HCT116 (cell line): ENCODE data around the gene TMEM242. TPM values are rescaled to one million over a fixed set of nuclear protein-coding genes. Genes with fewer than 3 reads are reported as not detected.

Experiments used
- ATAC-seq: fragments of 200-7000 bp; cut with Tn5 transposase; 2 replicates; pipeline ENCODE4 v1.9.1; 2020; ENCODE audit warnings: mild to moderate bottlenecking, moderate library complexity
- BruUV-seq: library from RNA; stranded (reverse); fragments of 400-500 nt; replicated peaks from 2 replicates; lab custom pipeline; 2021; lab: Mats Ljungman, UMichigan
- CTCF ChIA-PET: fragments of 300-600 bp; sonication (Branson Sonifier 250); formaldehyde crosslinking; loops from one replicate; lab custom pipeline; 2021; ENCODE audit warnings: antibody characterized with exemption; lab: Charles Lee
- POLR2A ChIA-PET: fragments of 300-600, 350-600 bp; sonication (Branson Sonifier 250); formaldehyde crosslinking; loops from one replicate; lab custom pipeline; 2021; ENCODE audit warnings: antibody characterized with exemption; lab: Charles Lee
- RAD21 ChIA-PET, 2 experiments: fragments of 300-600 bp; sonication (Branson Sonifier 250); formaldehyde crosslinking; loops; one replicate each; lab custom pipeline; 2023; ENCODE audit warnings: low total read pairs in 2 of 2; ENCODE audit not compliant: uncharacterized antibody in 2 of 2, unreplicated experiment in 2 of 2, low non-redundant PET in 1 of 2; lab: Charles Lee
- DNase-seq: peaks from one replicate; pipeline ENCODE4 v3.0.0-alpha.2; 2010; ENCODE audit warnings: low read depth, low spot score
- H2AFZ ChIP-seq: fragments of 200-600 bp; shearing (Covaris generic), sonication (generic); 2 replicates; pipeline ENCODE4 v1.6.1; 2017; ENCODE audit warnings: low read depth, mixed run types, mixed read lengths, antibody characterized with exemption, low read length; ENCODE audit not compliant: poor library complexity, severe bottlenecking
- H3K27ac ChIP-seq: 2 replicates; pipeline ENCODE4 v1.5.1; 2012; ENCODE audit warnings: low read depth, low read length
- H3K27me3 ChIP-seq: fragments of 200-600 bp; sonication (generic); 2 replicates; pipeline ENCODE4 v1.6.1; 2016; ENCODE audit warnings: mixed run types, low read length, mixed read lengths; ENCODE audit not compliant: insufficient read depth
- H3K36me3 ChIP-seq, 2 experiments: fragments of 200-500 bp in 1 of 2; fragments of 200-600 bp in 1 of 2; sonication (Bioruptor generic) in 1 of 2; sonication (generic) in 1 of 2; 2 replicates each; pipeline versions ENCODE4 v1.5.1 to v1.6.1; 2014 to 2016; ENCODE audit warnings: low read length in 2 of 2, inconsistent platforms in 1 of 2, mixed read lengths in 1 of 2, mixed run types in 1 of 2; ENCODE audit not compliant: insufficient read depth in 2 of 2, control insufficient read depth in 1 of 2
- H3K4me1 ChIP-seq, 2 experiments: fragments of 200-600 bp in 1 of 2; sonication (generic) in 1 of 2; 2 replicates each; pipeline versions ENCODE4 v1.5.1 to v1.6.1; 2012 to 2017; ENCODE audit warnings: low read length in 2 of 2, inconsistent platforms in 1 of 2, mild to moderate bottlenecking in 1 of 2, mixed read lengths in 1 of 2, mixed run types in 1 of 2, moderate library complexity in 1 of 2; ENCODE audit not compliant: insufficient read depth in 2 of 2, control insufficient read depth in 1 of 2
- H3K4me2 ChIP-seq: fragments of 200-600 bp; sonication (generic); 2 replicates; pipeline ENCODE4 v1.6.1; 2017; ENCODE audit warnings: mixed run types, low read length, mixed read lengths
- H3K4me3 ChIP-seq, 2 experiments: fragments of 200-600 bp in 1 of 2; sonication (generic) in 1 of 2; replicated peaks in 1 of 2; 2 replicates each; pipeline ENCODE4 v1.5.1; 2011 to 2016; ENCODE audit warnings: low read length in 2 of 2, control low read depth in 1 of 2, low read depth in 1 of 2, mild to moderate bottlenecking in 1 of 2, mixed read lengths in 1 of 2, mixed run types in 1 of 2
- H3K79me2 ChIP-seq: fragments of 200-600 bp; sonication (generic); 2 replicates; pipeline ENCODE4 v1.6.1; 2017; ENCODE audit warnings: mild to moderate bottlenecking, mixed run types, low read length, moderate library complexity, mixed read lengths; ENCODE audit not compliant: insufficient read depth
- H3K9ac ChIP-seq: fragments of 200-600 bp; sonication (generic); 2 replicates; pipeline ENCODE4 v1.6.1; 2016; ENCODE audit warnings: low read length, mixed read lengths
- H3K9me2 ChIP-seq: fragments of 200-600 bp; sonication (generic), shearing (Covaris generic); 2 replicates; pipeline ENCODE4 v1.6.1; 2017; ENCODE audit warnings: mixed run types, mild to moderate bottlenecking, moderate library complexity; ENCODE audit not compliant: insufficient read depth
- H3K9me3 ChIP-seq, 2 experiments: fragments of 200-500 bp in 1 of 2; fragments of 200-600 bp in 1 of 2; sonication (Bioruptor generic) in 1 of 2; sonication (generic) in 1 of 2; 2 replicates each; pipeline ENCODE4 v1.6.1; 2014 to 2017; ENCODE audit warnings: low read length in 2 of 2, mixed read lengths in 2 of 2, inconsistent platforms in 1 of 2, low read depth in 1 of 2, mild to moderate bottlenecking in 1 of 2, mixed run types in 1 of 2, moderate library complexity in 1 of 2; ENCODE audit not compliant: control insufficient read depth in 1 of 2, insufficient read depth in 1 of 2
- H4K20me1 ChIP-seq: fragments of 200-600 bp; sonication (generic), shearing (Covaris generic); 2 replicates; pipeline ENCODE4 v1.6.1; 2017; ENCODE audit warnings: mixed run types, mild to moderate bottlenecking, moderate library complexity; ENCODE audit not compliant: insufficient read depth
- CEBPB ChIP-seq: IDR thresholded peaks from 2 replicates; pipeline ENCODE4 v1.6.1; 2012; ENCODE audit warnings: low read depth
- ZFX ChIP-seq: fragments of 450-650 bp; IDR thresholded peaks from 2 replicates; pipeline ENCODE4 v1.6.1; 2017
- intact Hi-C: fragments of 100-400 bp; cut with micrococcal nuclease; formaldehyde crosslinking; loops from 2 replicates; pipeline ENCODE4 v1.10.0; 2022
- total RNA-seq: library from RNA; stranded (reverse); gene quantifications from one replicate; pipeline ENCODE4 v1.2.1, GENCODE V29; 2021; ENCODE audit not compliant: unreplicated experiment
- TF ChIP-seq, protein P1 (sequence below): IDR thresholded peaks from 2 replicates; pipeline ENCODE4 v1.6.1; 2012
- TF ChIP-seq, protein P2 (sequence below), 3 experiments: fragments of 200-600 bp in 1 of 3; sonication (generic) in 1 of 3; IDR thresholded peaks in 2 of 3; conservative IDR thresholded peaks in 1 of 3; 2 replicates each; pipeline ENCODE4 v1.5.1; 2012 to 2017; ENCODE audit warnings: low read depth in 2 of 3, low read length in 2 of 3, antibody characterized with exemption in 1 of 3, borderline replicate concordance in 1 of 3, control low read depth in 1 of 3, mild to moderate bottlenecking in 1 of 3, mixed read lengths in 1 of 3, mixed run types in 1 of 3, moderate library complexity in 1 of 3; ENCODE audit not compliant: insufficient read depth in 1 of 3

Gene TMEM242
- total RNA-seq, 1 experiment from 2014 or later: 11.6 TPM

DNA sequence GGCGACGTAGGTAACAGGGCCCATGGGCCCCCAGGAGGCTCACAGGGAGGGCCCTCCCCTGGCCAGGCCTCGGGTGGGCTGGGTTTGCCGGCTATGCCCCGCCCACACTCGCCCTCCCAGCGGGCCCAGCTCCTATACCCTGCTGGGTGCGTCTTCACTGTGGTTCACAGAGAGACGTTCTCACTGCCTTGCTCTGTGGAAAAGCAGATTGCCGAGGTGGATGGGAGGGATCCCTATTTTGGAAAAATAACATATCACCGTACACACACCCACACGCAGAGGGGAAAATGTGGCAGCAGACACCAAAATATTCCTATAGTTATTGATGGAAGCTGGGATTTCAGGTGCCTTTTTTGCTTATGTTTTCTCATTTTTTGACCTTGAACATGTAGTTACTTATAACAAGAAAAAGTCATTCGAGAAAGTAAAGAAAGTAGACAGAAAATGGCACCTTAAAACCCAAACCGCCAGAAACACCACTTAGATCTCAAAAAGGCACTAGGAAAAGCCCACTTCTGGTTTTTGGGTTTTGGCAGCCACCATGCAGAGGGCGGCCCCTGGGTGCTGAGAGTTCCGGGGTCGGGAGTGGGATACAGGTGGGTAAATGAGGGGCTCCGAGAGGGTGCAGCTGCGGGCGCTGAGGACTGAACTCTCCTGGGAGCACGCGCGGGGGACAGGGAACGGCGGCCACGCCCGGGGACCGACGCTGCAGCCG, 49.4 kb downstream of the TMEM242 start (continued):
- TF ChIP-seq ZFX: no peak
- no peak for TF ChIP-seq CEBPB

DNA sequence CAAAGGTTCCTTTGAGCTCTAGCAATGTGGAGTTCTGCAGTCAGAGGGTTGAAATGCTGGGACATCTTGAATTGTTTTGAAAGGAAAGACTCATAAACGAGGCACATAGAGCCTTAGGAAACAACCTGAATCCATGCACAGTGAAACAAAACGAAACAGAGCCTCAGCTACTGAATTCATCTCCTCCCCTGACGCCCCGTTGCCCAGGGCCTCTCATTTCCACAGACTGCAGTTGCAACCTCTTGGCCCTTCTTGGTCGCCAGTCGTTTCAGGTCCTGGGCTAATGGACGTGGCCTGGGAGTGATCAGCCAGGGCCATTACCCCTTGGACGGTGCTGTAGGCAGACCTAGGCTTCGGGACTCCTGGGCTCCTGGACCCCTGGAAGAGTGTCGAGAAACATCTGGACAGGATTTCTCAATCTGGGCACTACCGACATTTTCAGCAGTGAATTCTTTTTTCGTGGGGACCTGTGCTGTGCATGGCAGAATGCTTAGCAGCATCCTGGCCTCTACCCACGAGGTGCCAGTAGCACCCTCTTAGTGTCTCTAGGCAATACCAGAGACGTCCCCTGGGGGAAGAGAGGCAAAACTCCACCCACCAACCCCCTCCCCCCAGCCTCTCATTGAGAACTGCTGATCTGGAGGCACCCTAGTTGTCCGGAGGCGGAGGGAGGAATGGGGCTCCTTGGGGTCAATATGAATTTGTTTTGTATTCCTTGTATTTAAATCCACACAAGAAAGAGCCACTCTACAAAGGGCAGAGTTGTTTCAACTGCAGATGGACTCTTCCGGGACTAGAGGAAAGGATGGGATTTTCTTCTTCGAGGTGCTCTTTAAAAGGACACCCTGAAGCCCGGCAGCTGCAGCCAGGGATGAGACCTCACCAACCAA, 50.2 kb downstream of the TMEM242 start:
- no peaks in the 10 kb centered on the region for H3K9me2 ChIP-seq
- H3K27me3 ChIP-seq: no peaks in the 10 kb centered on the region
- TF ChIP-seq, protein P1, sequence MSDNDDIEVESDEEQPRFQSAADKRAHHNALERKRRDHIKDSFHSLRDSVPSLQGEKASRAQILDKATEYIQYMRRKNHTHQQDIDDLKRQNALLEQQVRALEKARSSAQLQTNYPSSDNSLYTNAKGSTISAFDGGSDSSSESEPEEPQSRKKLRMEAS: no peak
- TF ChIP-seq, protein P2, sequence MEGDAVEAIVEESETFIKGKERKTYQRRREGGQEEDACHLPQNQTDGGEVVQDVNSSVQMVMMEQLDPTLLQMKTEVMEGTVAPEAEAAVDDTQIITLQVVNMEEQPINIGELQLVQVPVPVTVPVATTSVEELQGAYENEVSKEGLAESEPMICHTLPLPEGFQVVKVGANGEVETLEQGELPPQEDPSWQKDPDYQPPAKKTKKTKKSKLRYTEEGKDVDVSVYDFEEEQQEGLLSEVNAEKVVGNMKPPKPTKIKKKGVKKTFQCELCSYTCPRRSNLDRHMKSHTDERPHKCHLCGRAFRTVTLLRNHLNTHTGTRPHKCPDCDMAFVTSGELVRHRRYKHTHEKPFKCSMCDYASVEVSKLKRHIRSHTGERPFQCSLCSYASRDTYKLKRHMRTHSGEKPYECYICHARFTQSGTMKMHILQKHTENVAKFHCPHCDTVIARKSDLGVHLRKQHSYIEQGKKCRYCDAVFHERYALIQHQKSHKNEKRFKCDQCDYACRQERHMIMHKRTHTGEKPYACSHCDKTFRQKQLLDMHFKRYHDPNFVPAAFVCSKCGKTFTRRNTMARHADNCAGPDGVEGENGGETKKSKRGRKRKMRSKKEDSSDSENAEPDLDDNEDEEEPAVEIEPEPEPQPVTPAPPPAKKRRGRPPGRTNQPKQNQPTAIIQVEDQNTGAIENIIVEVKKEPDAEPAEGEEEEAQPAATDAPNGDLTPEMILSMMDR (IDR thresholded peaks at IDR 0.05 in 2 of 3, conservative IDR thresholded peaks at IDR 0.05 in 1 of 3; ENCODE audit: borderline replicate concordance in 1 of 3, insufficient read depth in 1 of 3, low read depth in 2 of 3, low read length in 2 of 3): 0 out of 6 replicates have a peak, but pooled peaks of 2 of the 3 experiments have one; percentile 17 to 20
- H3K9me3 ChIP-seq: no peaks in the 10 kb centered on the region; a peak in 1 of 4 replicates
- H3K4me3 ChIP-seq: peak overlapping the region; percentile 52 to 67; a peak in 2 of 4 replicates
- peak overlapping the region; percentile 98 for H3K4me2 ChIP-seq
- no TSS peak for BruUV-seq
- no peaks in the 10 kb centered on the region for H3K36me3 ChIP-seq
- H3K4me1 ChIP-seq: peaks cover 10 to 26% of the 10 kb centered on the region in 2 experiments; a peak in 3 of 4 replicates
- H2AFZ ChIP-seq: peak overlapping the region; percentile 98
- no peaks in the 10 kb centered on the region for H3K79me2 ChIP-seq
- H3K9ac ChIP-seq: peak overlapping the region; percentile 69; the same call in 1 of the 2 replicates
- intact Hi-C loops: loop anchor here (10.0 kb wide), 1 partner anchor 128 kb away; no protein-coding TSS in a partner anchor
- ATAC-seq: peak; percentile 60
- no peak overlapping the region for H3K27ac ChIP-seq
- ChIA-PET CTCF (no interaction called here), RAD21 (no interaction called here), POLR2A (interaction anchor here (1.0 kb wide), 1 partner anchor 13 kb away, joined by 3 read pairs; no protein-coding TSS in a partner anchor)
- H4K20me1 ChIP-seq: no peaks in the 10 kb centered on the region
- DNase-seq: no peak
